Naive thymus-derived CD8-positive, alpha-beta T cell (primary cell): ENCODE measurements around the gene TNK2. TPM values are rescaled to one million over a fixed set of nuclear protein-coding genes. Genes with fewer than 3 reads are reported as not detected.
A peak's percentile ranks its signal among the peaks of the same experiment; 100 is the strongest.
"Not testable (repeated sequence)": the region's sequence is repeated elsewhere in the genome, so short reads cannot be mapped to it uniquely, and the experiment has no call there.

Experiments
- ATAC-seq, 2 donors: fragments of 150-1000 bp; cut with Tn5 transposase in 1 of 2; sonication (Bioruptor Pico), chemical (Tn5 transposase) in 1 of 2; 1 replicate in 1 of 2; 2 replicates in 1 of 2; pipeline ENCODE4 v1.10.0; 2021; ENCODE audit warnings: mild to moderate bottlenecking in 2 of 2, moderate library complexity in 2 of 2
- POLR2A ChIA-PET: fragments of 350-600 bp; sonication (Branson Sonifier 250); formaldehyde crosslinking; loops from one replicate; lab custom pipeline; 2021; ENCODE audit warnings: antibody characterized with exemption; lab: Charles Lee
- DNase-seq, 10 donors: peaks; one replicate each; pipeline versions ENCODE4 v3.0.0 to v3.0.0-alpha.2; 2020 to 2022
- H3K27ac Mint-ChIP-seq, 10 donors: one replicate each; pipeline ENCODE4 v1.8.0; 2020 to 2022; ENCODE audit warnings: mild to moderate bottlenecking in 10 of 10, mixed read lengths in 10 of 10, moderate library complexity in 4 of 10, inconsistent platforms in 1 of 10
- H3K27me3 Mint-ChIP-seq, 5 donors: one replicate each; pipeline ENCODE4 v1.8.0; 2021 to 2022; ENCODE audit warnings: mixed read lengths in 5 of 5
- H3K36me3 Mint-ChIP-seq, 3 donors: one replicate each; pipeline ENCODE4 v1.8.0; 2020 to 2022; ENCODE audit warnings: mixed read lengths in 3 of 3, mild to moderate bottlenecking in 2 of 3, inconsistent platforms in 1 of 3
- H3K4me1 Mint-ChIP-seq, 4 donors: one replicate each; pipeline ENCODE4 v1.8.0; 2021 to 2022; ENCODE audit warnings: mixed read lengths in 4 of 4
- H3K4me3 Mint-ChIP-seq, 10 donors: one replicate each; pipeline ENCODE4 v1.8.0; 2020 to 2022; ENCODE audit warnings: mild to moderate bottlenecking in 10 of 10, mixed read lengths in 10 of 10, moderate library complexity in 6 of 10, inconsistent platforms in 1 of 10
- H3K9me3 Mint-ChIP-seq, 9 donors: one replicate each; pipeline ENCODE4 v1.8.0; 2020 to 2022; ENCODE audit warnings: mixed read lengths in 9 of 9, mild to moderate bottlenecking in 3 of 9, inconsistent platforms in 1 of 9, moderate library complexity in 1 of 9
- polyA plus RNA-seq, 3 donors: library from polyadenylated mRNA; unstranded; fragments of 300-500 nt; fragmentation: Illumina TruSeq; gene quantifications; one replicate each; pipeline ENCODE4 v1.2.3, GENCODE V29; 2021
- total RNA-seq, 8 experiments: library from RNA in 2 of 8; stranded (reverse) in 2 of 8; gene quantifications; one replicate each; pipeline ENCODE4 v1.2.3 and lab custom pipeline; 2021 to 2026

Gene TNK2
- total and polyA plus RNA-seq, 5 experiments from 2014 or later: 1.3 to 149 (median 2.5) TPM

DNA sequence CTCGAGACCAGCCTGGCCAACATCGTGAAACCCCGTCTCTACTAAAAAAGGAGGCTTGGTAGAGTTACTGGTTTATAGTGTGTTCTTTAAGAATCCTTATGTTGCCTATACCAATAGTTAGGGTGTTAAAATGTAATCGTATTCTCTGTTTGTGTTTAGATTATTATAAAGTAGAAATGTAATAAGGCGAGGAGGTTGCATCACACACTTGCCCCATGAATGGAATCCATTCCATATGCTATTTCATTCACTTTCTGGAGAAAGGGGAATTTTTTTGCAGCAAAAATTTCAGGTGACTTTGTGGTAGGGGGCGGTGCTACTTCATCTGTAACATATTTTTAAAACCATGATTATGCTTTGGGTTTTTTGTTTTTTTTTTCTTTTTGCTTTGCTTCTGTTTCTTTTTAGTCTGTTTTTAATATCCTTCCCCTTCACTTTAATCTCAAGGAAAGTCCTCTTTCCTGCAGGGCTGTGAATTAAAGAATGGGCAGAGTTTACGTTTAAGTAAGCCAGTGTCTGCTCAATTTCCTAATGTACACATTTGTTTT, 63.6 kb downstream of the TNK2 start:
- Mint-ChIP-seq H3K9me3 (no peaks in the 10 kb centered on the region), H3K36me3 (no peaks in the 10 kb centered on the region), H3K27ac (no peak overlapping the region), H3K27me3 (peaks cover 0 to 1% (median 0%) of the 10 kb centered on the region in 5 donors), H3K4me3 (no peak overlapping the region), H3K4me1 (peaks cover 0 to 2% (median 1%) of the 10 kb centered on the region in 4 donors)
- POLR2A ChIA-PET: interaction anchor here (0.5 kb wide), 1 partner anchor 450 kb away, joined by 3 read pairs; no protein-coding TSS in a partner anchor
- no peak for ATAC-seq
- DNase-seq: no peak

DNA sequence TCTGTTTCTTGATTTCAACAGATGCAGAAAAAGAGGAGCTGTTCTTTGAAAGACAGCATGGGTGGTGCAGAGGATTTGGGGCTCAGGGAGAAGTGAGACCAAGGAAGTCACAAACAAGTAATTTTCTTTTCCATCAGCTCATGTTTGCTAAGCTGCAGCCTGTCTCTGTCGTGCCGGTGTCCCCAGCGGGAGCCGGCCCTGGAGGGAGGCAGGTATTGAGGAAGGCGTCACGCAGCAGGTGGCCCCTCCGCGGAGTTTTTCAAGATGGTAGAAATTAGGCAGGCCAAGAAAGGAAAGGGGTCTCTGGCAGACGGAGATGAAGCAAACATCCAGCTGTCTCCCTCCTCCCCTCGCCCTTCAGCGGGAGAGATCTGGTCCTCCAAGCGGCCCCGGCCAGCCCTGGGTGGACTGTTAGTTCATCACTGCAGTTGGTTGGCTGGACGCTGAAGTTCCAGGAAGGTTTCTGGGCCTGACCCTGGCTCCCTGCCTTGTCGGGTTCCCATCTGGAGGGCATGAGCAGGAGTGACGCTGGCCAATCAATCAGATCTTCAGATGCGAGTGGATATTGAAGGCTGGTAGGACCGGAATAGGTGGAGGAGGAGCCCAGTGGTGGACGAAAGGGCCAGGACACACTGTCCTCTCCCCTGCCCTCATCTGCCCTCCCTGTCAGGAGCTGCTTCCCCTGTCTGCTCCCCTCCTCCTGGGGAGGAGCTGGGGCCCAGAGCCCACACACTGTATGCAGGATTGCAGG, 68.9 kb downstream of the TNK2 start:
- Mint-ChIP-seq H3K4me3 (no peak overlapping the region), H3K27ac (no peak overlapping the region), H3K4me1 (no peaks in the 10 kb centered on the region), H3K36me3 (no peaks in the 10 kb centered on the region), H3K9me3 (no peaks in the 10 kb centered on the region), H3K27me3 (no peaks in the 10 kb centered on the region)
- no peak for ATAC-seq
- no peak for DNase-seq
- POLR2A ChIA-PET: interaction anchor here (0.6 kb wide), 1 partner anchor 732 kb away, joined by 5 read pairs; no protein-coding TSS in a partner anchor

DNA sequence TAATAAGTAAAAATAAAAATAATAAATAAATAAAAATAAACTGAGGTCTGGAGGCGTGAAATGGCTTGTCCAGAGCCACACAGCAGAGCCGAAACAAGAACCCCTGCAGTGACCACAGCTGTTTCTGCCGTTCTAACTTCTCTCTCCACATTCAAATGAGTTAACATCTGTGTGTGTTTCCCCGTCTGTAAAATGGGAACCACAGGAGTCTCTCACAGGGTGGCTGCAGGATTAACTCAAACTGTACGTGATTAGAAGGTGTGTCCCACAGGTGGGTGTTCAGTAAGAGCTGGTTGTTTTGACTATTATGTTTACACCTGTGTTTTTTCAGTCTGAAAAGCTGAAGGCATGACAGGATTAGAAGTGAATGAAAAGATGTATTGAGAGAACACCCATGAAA, 69.6 kb downstream of the TNK2 start:
- no peak for DNase-seq
- POLR2A ChIA-PET: interaction anchor here (0.6 kb wide), 2 partner anchors 11 to 732 kb away, joined by 3 to 5 read pairs; no protein-coding TSS in a partner anchor
- H3K9me3 Mint-ChIP-seq: no peaks in the 10 kb centered on the region
- no peaks in the 10 kb centered on the region for H3K36me3 Mint-ChIP-seq
- no peaks in the 10 kb centered on the region for H3K27me3 Mint-ChIP-seq
- ATAC-seq: no peak
- no peaks in the 10 kb centered on the region for H3K4me1 Mint-ChIP-seq
- no peak overlapping the region for H3K4me3 Mint-ChIP-seq
- H3K27ac Mint-ChIP-seq: no peak overlapping the region

DNA sequence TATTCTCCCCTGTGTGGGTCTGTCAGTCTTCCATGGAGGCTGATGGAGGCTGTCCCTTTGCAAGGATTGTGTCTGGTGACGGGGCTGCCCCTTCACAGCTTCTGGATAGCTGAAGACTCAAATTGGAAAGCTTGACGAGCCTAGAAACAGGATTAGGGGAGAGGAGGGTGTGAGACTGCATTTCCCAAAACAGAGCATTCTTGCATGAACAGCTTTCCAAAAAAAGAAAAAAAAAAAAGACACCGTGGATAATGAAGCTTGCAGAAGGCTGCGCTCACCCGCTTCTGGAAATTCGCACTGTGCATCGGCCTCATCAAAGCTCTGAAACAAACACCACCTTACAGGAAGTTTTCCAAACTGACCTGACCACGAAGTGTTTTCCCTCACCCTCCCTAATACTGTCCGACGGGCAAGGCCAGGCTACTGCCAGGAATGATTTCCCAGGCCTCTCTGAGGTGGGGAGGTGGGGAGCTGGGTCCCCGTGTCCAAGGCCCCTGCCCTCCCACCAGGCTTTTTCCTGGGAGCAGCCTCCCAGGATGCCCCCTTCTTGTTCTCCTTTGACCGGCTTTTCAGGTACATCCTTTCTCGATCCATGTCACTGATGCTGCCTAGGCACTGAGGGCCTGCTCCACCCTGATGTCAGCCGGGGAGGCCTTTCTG, 71.7 kb downstream of the TNK2 start:
- Mint-ChIP-seq H3K4me3 (no peak overlapping the region), H3K27ac (no peak overlapping the region), H3K27me3 (no peaks in the 10 kb centered on the region), H3K9me3 (no peaks in the 10 kb centered on the region), H3K4me1 (no peaks in the 10 kb centered on the region), H3K36me3 (no peaks in the 10 kb centered on the region)
- ATAC-seq (no peak), DNase-seq (no peak)
- POLR2A ChIA-PET: no interaction called here

DNA sequence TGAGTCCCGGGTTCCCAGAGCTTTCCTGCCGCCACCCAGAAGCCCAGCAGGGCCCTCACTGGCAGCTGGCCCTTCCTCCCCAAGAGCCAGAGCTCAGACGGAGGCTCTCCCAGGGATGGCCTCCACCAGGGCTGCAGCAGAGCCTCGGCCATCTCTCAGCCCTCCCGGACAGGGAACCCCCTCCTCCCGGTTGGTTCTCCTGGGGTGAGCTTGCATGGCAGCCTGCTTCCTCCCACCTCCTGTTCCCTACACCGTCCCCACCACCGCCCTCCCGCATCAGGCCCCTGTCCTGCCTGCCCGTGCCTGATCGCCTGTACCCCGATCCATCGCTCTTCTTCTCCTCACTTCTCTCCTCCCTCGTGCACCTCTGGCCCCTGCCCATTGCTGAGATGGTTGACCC, 72.6 kb downstream of the TNK2 start:
- DNase-seq (no peak), ATAC-seq (no peak)
- POLR2A ChIA-PET: no interaction called here
- Mint-ChIP-seq H3K36me3 (no peaks in the 10 kb centered on the region), H3K4me3 (no peak overlapping the region), H3K9me3 (no peaks in the 10 kb centered on the region), H3K27me3 (no peaks in the 10 kb centered on the region), H3K27ac (no peak overlapping the region), H3K4me1 (no peaks in the 10 kb centered on the region)

DNA sequence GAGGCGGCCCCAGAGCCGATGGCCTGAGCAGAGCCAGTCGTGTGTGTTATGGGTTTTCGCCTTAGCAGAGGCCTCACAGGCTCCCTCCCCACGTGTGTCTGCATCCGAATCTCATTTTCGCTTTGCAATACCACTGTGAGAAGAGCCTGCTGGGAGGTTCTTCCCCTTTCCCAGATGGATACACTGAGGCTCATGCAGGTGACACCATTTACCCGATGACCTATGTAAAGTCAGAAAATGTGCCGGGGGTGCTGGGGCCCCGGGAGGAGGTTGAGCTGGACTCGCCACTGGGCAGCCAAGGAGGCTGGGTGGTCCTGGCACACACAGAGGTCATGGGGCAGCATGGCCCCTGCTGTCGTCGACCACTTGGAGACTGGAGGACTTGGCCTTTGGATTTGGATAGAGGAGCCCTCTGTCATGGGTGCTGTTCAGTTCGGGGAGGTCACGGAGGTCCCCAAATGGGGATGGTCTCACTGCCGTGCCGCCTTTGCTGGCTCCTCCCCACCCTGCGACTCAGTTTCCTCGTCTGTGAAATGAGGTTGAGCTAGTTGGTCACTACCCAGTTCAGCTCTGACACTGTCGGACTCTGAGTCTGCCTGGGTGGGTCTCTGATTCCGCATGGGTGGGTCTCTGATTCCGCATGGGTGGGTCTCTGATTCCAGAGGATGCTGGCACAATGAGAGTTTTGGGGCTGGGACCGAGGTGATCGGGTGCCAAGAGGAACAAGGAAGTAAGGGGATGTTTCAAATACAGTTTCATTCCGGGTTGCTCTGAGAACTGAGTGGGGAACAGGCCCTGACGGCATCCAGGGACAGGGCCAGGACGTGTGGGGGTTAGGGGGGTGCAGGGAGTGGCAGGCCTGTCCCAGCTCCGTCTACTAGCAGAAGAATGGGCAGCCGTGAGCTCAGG, 73.4 kb downstream of the TNK2 start:
- DNase-seq: no peak
- no peaks in the 10 kb centered on the region for H3K36me3 Mint-ChIP-seq
- POLR2A ChIA-PET: no interaction called here
- ATAC-seq: no peak
- no peak overlapping the region for H3K4me3 Mint-ChIP-seq
- peak overlapping the region in 1 of 10 donors; percentile 24 for H3K27ac Mint-ChIP-seq
- H3K4me1 Mint-ChIP-seq: no peaks in the 10 kb centered on the region
- no peaks in the 10 kb centered on the region for H3K27me3 Mint-ChIP-seq
- H3K9me3 Mint-ChIP-seq: no peaks in the 10 kb centered on the region

DNA sequence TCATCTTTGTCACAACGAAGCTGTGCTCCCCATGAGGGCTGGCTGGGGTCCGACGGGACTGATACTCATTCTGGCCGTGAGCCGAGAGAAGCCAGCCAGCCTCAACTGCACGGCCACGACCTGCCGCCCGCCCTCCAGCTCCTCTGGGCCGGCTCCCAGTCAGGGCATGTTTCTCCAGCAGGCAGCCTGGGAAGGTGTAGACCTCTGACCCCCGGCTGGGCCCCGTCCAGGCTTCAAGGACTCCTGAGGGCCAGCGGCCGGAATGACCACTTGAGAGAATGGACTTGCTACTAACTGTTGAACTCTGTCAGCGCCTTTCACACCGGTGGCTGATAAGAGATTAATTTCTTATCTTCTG, 78.5 kb downstream of the TNK2 start:
- ATAC-seq (no peak), DNase-seq (peak in 1 of 10 donors; percentile 43)
- no peaks in the 10 kb centered on the region for H3K9me3 Mint-ChIP-seq
- no peak overlapping the region for H3K4me3 Mint-ChIP-seq
- no peaks in the 10 kb centered on the region for H3K36me3 Mint-ChIP-seq
- POLR2A ChIA-PET: no interaction called here
- H3K27me3 Mint-ChIP-seq: peaks cover 0 to 1% (median 0%) of the 10 kb centered on the region in 5 donors
- H3K4me1 Mint-ChIP-seq: no peaks in the 10 kb centered on the region
- H3K27ac Mint-ChIP-seq: no peak overlapping the region

DNA sequence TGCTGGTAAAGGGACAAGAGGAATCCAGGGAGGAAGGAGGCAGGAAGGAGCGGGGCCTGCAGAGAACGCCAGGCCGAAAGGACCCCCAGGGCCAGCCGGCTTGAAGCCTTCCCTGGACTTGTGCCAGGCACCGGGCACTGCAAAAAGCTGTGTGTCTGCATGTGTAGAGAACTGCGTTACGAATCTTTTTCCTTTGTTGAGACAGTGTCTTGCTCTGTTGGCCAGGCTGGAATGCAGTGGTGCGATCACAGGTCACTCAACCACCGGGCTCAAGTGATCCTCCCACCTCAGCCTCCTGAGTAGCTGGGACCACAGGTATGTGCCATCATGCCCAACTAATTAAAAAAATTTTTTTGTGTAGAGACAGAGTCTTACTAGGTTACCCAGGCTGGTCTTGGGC, 79.6 kb downstream of the TNK2 start:
- peaks cover 0 to 5% (median 0%) of the 10 kb centered on the region in 5 donors for H3K27me3 Mint-ChIP-seq
- peak in 1 of 10 donors; percentile 23 for DNase-seq
- no peaks in the 10 kb centered on the region for H3K9me3 Mint-ChIP-seq

DNA sequence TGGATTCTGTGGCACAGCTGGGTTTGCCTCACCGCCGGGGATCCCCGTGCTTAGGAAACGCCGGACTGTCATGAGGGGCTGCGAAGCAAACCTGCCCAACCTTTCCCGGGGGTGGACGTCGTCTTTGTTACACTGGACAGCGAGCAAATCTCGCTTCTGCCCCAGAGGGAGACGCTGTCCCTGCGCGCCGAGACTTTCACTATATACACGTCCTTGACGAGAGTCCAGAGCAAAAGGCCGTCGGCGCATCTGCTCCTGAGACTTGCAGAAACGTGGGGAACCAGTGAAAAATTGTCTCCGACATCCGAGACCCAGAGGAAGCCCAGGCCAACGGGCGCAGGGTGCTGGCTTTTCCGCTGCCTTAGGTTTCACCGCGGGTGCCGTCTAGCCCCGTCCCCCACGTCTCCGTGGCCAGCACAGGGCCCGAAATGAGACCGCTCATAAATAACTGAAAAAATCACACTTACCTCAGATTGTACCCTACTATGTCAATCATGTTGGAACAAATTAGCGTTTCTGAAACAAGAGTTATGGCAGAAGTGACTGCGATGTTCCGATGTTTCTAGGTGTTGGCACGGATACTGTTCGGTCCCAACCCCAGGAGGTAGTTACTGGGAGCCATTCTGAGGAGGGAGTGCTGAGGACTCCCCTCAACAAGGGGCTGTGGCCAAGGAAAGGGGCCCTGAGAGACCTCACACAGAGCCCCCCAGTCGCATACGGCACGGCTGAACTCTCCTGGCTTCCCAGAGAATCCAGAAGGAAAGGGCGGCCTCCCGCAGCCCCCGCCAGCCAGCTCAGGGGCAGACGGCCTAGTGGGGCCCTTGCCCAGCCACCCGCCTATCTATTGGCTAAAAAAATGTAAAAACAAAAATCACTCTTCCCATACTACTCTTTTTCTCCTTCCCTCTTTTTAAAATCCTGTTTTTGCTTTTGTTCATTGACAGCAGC, 82.2 kb downstream of the TNK2 start:
- POLR2A ChIA-PET: no interaction called here
- DNase-seq (peak in 1 of 10 donors; percentile 58), ATAC-seq (no peak)
- no peaks in the 10 kb centered on the region for H3K9me3 Mint-ChIP-seq
- no peaks in the 10 kb centered on the region for H3K4me1 Mint-ChIP-seq
- no peak overlapping the region for H3K4me3 Mint-ChIP-seq
- H3K27ac Mint-ChIP-seq: no peak overlapping the region
- peaks cover 0 to 7% (median 2%) of the 10 kb centered on the region in 5 donors for H3K27me3 Mint-ChIP-seq
- H3K36me3 Mint-ChIP-seq: no peaks in the 10 kb centered on the region

More for the DNA sequence above, 79.6 kb downstream of the TNK2 start:
- H3K4me3 Mint-ChIP-seq: no peak overlapping the region
- no peaks in the 10 kb centered on the region for H3K36me3 Mint-ChIP-seq
- no peak for ATAC-seq
- no peak overlapping the region for H3K27ac Mint-ChIP-seq
- POLR2A ChIA-PET: no interaction called here
- H3K4me1 Mint-ChIP-seq: no peaks in the 10 kb centered on the region

DNA sequence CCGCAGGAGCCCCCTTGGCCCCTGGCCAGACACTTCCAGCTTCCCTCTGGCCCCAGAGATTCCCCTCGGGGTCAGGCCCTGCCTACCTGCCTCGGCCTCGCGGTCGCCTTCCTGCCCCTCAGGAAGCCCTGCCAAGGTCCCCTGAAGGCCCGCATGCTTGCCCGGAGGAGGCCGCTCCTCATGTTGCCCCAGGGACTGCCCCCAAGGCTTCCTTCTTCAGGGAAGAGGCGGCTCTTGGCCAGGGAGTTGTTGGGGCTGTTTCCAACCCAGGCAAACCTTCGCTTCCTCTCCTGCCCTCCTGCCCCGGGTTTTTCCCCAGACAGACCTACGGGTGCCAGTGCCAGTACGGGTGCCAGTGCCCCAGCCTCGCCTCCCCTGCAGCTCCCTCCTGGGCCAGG, 83.2 kb downstream of the TNK2 start:
- no peaks in the 10 kb centered on the region for H3K36me3 Mint-ChIP-seq
- H3K4me1 Mint-ChIP-seq: no peaks in the 10 kb centered on the region
- H3K9me3 Mint-ChIP-seq: no peaks in the 10 kb centered on the region
- DNase-seq (peak in 1 of 10 donors; percentile 62), ATAC-seq (no peak)
- POLR2A ChIA-PET: no interaction called here
- H3K27me3 Mint-ChIP-seq: peaks cover 0 to 7% (median 2%) of the 10 kb centered on the region in 5 donors
- no peak overlapping the region for H3K27ac Mint-ChIP-seq
- no peak overlapping the region for H3K4me3 Mint-ChIP-seq

DNA sequence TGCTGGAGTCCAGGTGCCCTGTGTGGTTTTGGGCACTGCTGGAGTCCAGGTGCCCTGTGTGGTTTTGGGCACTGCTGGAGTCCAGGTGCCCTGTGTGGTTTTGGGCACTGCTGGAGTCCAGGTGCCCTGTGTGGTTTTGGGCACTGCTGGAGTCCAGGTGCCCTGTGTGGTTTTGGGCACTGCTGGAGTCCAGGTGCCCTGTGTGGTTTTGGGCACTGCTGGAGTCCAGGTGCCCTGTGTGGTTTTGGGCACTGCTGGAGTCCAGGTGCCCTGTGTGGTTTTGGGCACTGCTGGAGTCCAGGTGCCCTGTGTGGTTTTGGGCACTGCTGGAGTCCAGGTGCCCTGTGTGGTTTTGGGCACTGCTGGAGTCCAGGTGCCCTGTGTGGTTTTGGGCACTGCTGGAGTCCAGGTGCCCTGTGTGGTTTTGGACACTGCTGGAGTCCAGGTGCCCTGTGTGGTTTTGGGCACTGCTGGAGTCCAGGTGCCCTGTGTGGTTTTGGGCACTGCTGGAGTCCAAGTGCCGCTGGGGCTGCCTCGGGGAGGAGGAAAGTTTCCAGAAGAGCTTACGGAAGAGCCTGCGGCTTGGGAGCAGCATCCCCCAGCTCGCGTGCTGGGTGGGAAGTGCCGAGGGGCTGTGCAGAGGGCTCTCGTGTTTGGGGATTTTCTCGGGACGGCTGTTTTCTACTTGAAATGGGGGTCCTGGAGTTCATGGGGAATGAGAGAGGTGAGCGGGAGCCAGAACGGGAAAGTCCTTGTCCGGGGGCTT, 83.7 kb downstream of the TNK2 start:
- ATAC-seq, H3K4me1 Mint-ChIP-seq, H3K4me3 Mint-ChIP-seq, H3K27me3 Mint-ChIP-seq, H3K36me3 Mint-ChIP-seq, POLR2A ChIA-PET, DNase-seq, H3K27ac Mint-ChIP-seq, H3K9me3 Mint-ChIP-seq: not testable (repeated sequence)
